GM19099 (cell line): Measurements from ENCODE around the gene ATG4D.

Experiments used
- POLR2A ChIP-seq: IDR thresholded peaks from 3 replicates; pipeline ENCODE4 v1.6.1; 2011; ENCODE audit warnings: low read depth; ENCODE audit not compliant: insufficient read length; ENCODE audit errors: extremely low read depth

The ATG4D gene

GRCh38 chr19:10587839-10588150, 44.1 kb downstream of the ATG4D start:
- no peak for TF ChIP-seq POLR2A

- TF ChIP-seq POLR2A = no peak
Observed at GRCh38 chr19:10593148-10593547, 49.4 kb downstream of the ATG4D start.

- TF ChIP-seq POLR2A = no peak
Observed at GRCh38 chr19:10593820-10594637, 50.3 kb downstream of the ATG4D start.

- TF ChIP-seq POLR2A = no peak
Observed at GRCh38 chr19:10600149-10600548, 56.4 kb downstream of the ATG4D start.

GRCh38 chr19:10601999-10602329, 58.3 kb downstream of the ATG4D start:
- no peak for TF ChIP-seq POLR2A

- peak; percentile 69 for TF ChIP-seq POLR2A
Observed at GRCh38 chr19:10602330-10603083, 58.8 kb downstream of the ATG4D start.
